ENCODE results near the gene MTNR1B.

MTNR1B gene

DNA sequence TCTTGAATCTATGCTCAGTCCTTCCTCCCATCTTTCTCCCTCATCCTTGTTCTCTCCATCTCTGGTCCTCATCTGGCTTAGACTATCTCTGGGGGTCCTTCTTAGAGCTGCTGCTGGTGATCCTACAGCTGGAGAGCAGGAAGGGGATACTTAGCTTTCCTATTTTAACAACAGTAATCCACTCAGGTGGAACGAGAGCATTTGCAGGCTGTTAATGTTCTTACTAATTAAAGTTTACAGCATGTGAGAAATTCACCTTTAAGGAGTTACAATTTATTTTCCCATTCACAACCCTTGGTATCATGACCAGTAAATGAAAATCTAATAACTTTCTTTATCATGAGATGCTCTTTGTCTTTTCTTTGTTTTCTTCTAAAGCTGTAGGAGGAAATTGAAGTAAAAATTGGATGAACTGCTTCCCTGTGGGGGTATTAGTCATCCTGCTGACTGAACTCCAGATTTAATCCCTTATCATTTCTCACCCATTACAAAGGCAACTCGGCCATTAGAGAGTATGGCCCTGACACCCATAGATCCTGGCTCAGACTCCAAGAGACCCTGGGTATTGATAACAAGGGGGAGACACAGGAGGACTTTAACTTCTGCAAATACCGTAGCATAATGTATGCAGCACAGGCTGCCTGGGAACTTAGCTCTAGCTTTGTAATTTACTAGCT, 37.6 kb upstream of the MTNR1B start:
- no peak for DNase-seq
- TF ChIP-seq, protein P1, sequence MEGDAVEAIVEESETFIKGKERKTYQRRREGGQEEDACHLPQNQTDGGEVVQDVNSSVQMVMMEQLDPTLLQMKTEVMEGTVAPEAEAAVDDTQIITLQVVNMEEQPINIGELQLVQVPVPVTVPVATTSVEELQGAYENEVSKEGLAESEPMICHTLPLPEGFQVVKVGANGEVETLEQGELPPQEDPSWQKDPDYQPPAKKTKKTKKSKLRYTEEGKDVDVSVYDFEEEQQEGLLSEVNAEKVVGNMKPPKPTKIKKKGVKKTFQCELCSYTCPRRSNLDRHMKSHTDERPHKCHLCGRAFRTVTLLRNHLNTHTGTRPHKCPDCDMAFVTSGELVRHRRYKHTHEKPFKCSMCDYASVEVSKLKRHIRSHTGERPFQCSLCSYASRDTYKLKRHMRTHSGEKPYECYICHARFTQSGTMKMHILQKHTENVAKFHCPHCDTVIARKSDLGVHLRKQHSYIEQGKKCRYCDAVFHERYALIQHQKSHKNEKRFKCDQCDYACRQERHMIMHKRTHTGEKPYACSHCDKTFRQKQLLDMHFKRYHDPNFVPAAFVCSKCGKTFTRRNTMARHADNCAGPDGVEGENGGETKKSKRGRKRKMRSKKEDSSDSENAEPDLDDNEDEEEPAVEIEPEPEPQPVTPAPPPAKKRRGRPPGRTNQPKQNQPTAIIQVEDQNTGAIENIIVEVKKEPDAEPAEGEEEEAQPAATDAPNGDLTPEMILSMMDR (IDR thresholded peaks at IDR 0.05), result no peak
- no peaks in the 10 kb centered on the region for H3K36me3 Mint-ChIP-seq (ENCODE audit: low read depth)
- peaks cover 4% of the 10 kb centered on the region for H3K27me3 Mint-ChIP-seq (ENCODE audit: low read depth, poor library complexity)
- no peaks in the 10 kb centered on the region for H3K4me1 Mint-ChIP-seq
- no peaks in the 10 kb centered on the region for H3K9me3 Mint-ChIP-seq
- no peak overlapping the region for H3K4me3 Mint-ChIP-seq
- no peak overlapping the region for H3K27ac Mint-ChIP-seq

DNA sequence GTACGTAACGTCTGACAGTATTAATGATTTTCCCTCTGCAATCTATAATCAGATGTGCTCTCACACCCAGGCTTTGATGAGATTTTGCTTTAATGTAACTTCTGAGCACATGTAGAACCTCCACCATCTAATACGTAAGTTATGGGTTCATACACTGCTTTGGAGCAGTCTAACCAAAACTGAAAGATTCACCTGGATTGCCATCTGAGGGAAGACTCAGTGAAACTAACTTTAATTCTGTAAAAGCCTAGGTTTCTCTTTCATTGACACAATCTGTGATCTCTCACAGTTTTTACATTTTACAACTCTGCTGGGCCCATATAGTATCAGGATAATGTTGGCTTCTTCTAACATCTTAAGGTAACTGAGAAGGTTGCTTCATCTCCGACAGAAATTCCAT, 30.1 kb upstream of the MTNR1B start:
- Mint-ChIP-seq H3K27me3 (ENCODE audit: low read depth, poor library complexity) (peaks cover 5% of the 10 kb centered on the region), H3K4me1 (no peaks in the 10 kb centered on the region), H3K36me3 (ENCODE audit: low read depth) (peaks cover 5% of the 10 kb centered on the region), H3K27ac (no peak overlapping the region), H3K4me3 (no peak overlapping the region), H3K9me3 (peaks cover 17% of the 10 kb centered on the region)
- TF ChIP-seq, protein P1 (IDR thresholded peaks at IDR 0.05), result no peak
- no peak for DNase-seq

DNA sequence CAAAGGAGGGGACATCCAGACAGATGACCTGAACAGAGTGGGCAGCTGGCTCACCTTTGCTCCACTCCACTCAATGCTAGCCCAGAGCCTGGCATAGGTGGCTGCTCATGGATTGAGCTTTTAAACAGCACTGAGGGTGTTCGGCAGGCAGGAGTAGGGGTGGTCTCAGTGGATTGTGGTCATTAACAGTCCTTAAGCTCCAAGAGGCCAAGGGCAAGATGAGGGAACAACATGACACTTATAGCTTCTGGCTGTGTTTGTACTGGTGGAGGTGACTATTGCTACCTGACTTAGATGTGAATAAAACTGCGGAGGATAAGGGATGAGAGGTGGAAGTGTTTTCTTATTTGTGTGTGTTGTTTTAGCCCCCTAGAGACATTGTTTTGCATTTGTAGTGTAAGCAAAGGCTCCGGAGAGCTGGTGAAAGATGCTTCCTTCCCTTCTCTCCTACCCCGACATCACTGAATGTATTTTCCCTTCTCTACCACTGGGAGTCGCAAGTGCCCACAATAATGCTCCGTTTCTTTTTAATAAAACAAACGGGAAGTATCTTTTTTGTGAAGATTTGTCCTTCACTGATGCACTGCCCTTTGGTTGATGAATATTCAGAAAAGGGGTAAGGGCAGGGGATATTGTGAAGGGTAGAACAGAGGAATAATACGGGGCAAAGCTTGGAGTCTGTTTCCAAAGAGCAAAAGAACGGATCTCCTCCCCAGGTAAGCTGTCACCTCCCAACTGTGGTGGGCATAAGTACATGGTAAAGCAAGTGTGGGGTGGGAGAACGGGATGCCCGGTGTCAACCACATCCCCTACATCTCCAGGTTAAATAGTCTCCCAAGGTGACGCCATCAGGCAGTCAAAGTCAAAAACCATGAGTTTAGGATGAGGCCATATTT, 27.5 kb upstream of the MTNR1B start:
- TF ChIP-seq, protein P1 (IDR thresholded peaks at IDR 0.05), result peak; percentile 70
- Mint-ChIP-seq H3K9me3 (peaks cover 22% of the 10 kb centered on the region), H3K4me1 (no peaks in the 10 kb centered on the region), H3K36me3 (ENCODE audit: low read depth) (peaks cover 5% of the 10 kb centered on the region), H3K4me3 (no peak overlapping the region), H3K27ac (no peak overlapping the region), H3K27me3 (ENCODE audit: low read depth, poor library complexity) (peaks cover 8% of the 10 kb centered on the region)
- DNase-seq, result peak; percentile 7

DNA sequence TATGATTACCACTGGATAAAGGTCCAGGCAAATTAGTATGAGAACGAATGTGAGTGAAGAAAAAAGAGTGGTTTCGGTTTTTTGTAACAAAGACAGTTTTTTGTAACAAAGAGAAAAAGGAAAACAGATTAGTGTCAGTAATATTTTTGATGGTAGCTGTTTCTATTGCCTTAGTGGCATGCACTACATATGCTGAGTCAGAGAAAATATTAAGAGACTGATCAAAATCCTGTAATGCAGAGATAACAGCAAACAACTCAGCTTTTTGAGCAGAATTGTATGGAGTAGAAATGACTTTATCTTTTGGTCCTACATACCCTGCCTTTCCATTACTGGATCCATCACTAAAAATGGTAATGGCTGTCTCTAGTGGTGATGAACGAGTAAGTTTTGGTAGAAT, 22.7 kb upstream of the MTNR1B start:
- no peak for DNase-seq
- TF ChIP-seq, protein P1 (IDR thresholded peaks at IDR 0.05), result no peak
- peaks cover 14% of the 10 kb centered on the region for H3K36me3 Mint-ChIP-seq (ENCODE audit: low read depth)
- no peak overlapping the region for H3K27ac Mint-ChIP-seq
- no peaks in the 10 kb centered on the region for H3K4me1 Mint-ChIP-seq
- no peak overlapping the region for H3K4me3 Mint-ChIP-seq
- H3K9me3 Mint-ChIP-seq, result peaks cover 55% of the 10 kb centered on the region
- H3K27me3 Mint-ChIP-seq (ENCODE audit: low read depth, poor library complexity), result peaks cover 9% of the 10 kb centered on the region

DNA sequence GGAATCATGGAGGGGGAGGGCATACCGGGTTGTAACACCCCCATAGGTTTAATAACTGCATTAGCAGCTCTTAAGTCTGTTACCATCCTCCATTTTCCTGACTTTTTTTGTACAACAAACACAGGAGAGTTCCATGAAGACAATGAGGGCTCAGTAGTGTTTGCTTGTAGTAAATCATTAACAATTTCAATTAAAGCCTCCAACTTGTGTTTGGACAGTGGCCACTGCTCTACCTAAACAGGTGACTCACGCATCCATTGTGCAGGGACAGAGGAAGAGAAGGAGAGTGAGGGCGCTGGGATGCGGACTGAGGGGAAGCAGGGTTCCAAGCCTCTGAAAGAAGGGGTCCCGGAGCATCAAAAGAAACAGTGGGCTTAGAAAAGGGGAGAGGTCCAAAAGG, 21.3 kb upstream of the MTNR1B start:
- Mint-ChIP-seq H3K4me3 (no peak overlapping the region), H3K36me3 (ENCODE audit: low read depth) (peaks cover 9% of the 10 kb centered on the region), H3K9me3 (peaks cover 47% of the 10 kb centered on the region), H3K4me1 (no peaks in the 10 kb centered on the region), H3K27me3 (ENCODE audit: low read depth, poor library complexity) (peaks cover 11% of the 10 kb centered on the region), H3K27ac (no peak overlapping the region)
- TF ChIP-seq, protein P1 (IDR thresholded peaks at IDR 0.05), result no peak
- DNase-seq, result no peak

Data from nephron progenitor cell (in vitro differentiated cells).